NCI-H1417 (cell line): ENCODE results near the gene BCL2L1.

Source experiments
- DNase-seq, 3 experiments: peaks; one replicate each; lab custom pipeline; 2025; lab: John Stamatoyannopoulos, UW

BCL2L1 gene

GRCh38 chr20:31709939-31710338, 12.7 kb downstream of the BCL2L1 start:
- no peak for DNase-seq

- DNase-seq: peak; percentile 91 to 99 (median 99)
Measured at GRCh38 chr20:31708736-31709534, 13.7 kb downstream of the BCL2L1 start.

GRCh38 chr20:31707994-31708735, 14.5 kb downstream of the BCL2L1 start:
- DNase-seq: peak; percentile 91 to 99 (median 99)

- no peak for DNase-seq
Measured at GRCh38 chr20:31707258-31707615, 15.4 kb downstream of the BCL2L1 start.

- DNase-seq: no peak
Measured at GRCh38 chr20:31706607-31707257, 15.9 kb downstream of the BCL2L1 start.

- no peak for DNase-seq
Measured at GRCh38 chr20:31705598-31706597, 16.8 kb downstream of the BCL2L1 start.

GRCh38 chr20:31705191-31705590, 17.5 kb downstream of the BCL2L1 start:
- no peak for DNase-seq

- DNase-seq: no peak
Measured at GRCh38 chr20:31704225-31705119, 18.2 kb downstream of the BCL2L1 start.

GRCh38 chr20:31701591-31701990, 21.1 kb downstream of the BCL2L1 start:
- DNase-seq: no peak

GRCh38 chr20:31700747-31701146, 21.9 kb downstream of the BCL2L1 start:
- DNase-seq: no peak

- DNase-seq: no peak
Measured at GRCh38 chr20:31699801-31700728, 22.6 kb downstream of the BCL2L1 start.

- DNase-seq: peak; percentile 48 to 80 (median 72)
Measured at GRCh38 chr20:31698803-31699718, 23.6 kb downstream of the BCL2L1 start.

- no peak for DNase-seq
Measured at GRCh38 chr20:31698243-31698802, 24.3 kb downstream of the BCL2L1 start.

- no peak for DNase-seq
Measured at GRCh38 chr20:31695849-31696804, 26.5 kb downstream of the BCL2L1 start.

GRCh38 chr20:31694842-31695593, 27.6 kb downstream of the BCL2L1 start:
- DNase-seq: no peak
